Measurements from ENCODE around the gene BTN3A1.

BTN3A1 gene

GRCh38 chr6:26457264-26457805, 55.3 kb downstream of the BTN3A1 start:
- TF ChIP-seq FOXP2 (optimal IDR thresholded peaks at IDR 0.05; ENCODE audit: borderline replicate concordance, extremely low read depth, extremely low read length, insufficient read depth) (no peak), POLR2AphosphoS5 (IDR thresholded peaks at IDR 0.05; ENCODE audit: low read depth, low read length) (no peak), SIN3A (IDR thresholded peaks at IDR 0.05; ENCODE audit: borderline replicate concordance, insufficient read depth, low read length) (no peak), TAF1 (IDR thresholded peaks at IDR 0.05; ENCODE audit: borderline replicate concordance, insufficient read depth, low read length) (no peak), REST (IDR thresholded peaks at IDR 0.05; ENCODE audit: insufficient read depth in 1 of 2, low read depth in 2 of 2, low read length in 2 of 2) (no peak)

GRCh38 chr6:26457806-26458688, 56.0 kb downstream of the BTN3A1 start, which contains the start of gene BTN2A1:
Gene BTN2A1, plus strand, starts transcription at chr6:26457955. Its CDS starts 682 bp downstream, at chr6:26458637.
- TF ChIP-seq SIN3A (IDR thresholded peaks at IDR 0.05; ENCODE audit: borderline replicate concordance, insufficient read depth, low read length) (peak; percentile 73; the same call in 1 of the 2 replicates), REST (IDR thresholded peaks at IDR 0.05; ENCODE audit: insufficient read depth in 1 of 2, low read depth in 2 of 2, low read length in 2 of 2) (no peak), TAF1 (IDR thresholded peaks at IDR 0.05; ENCODE audit: borderline replicate concordance, insufficient read depth, low read length) (peak; percentile 49; the same call in 1 of the 2 replicates), FOXP2 (optimal IDR thresholded peaks at IDR 0.05; ENCODE audit: borderline replicate concordance, extremely low read depth, extremely low read length, insufficient read depth) (no peak), POLR2AphosphoS5 (IDR thresholded peaks at IDR 0.05; ENCODE audit: low read depth, low read length) (peak; percentile 69)

DNA sequence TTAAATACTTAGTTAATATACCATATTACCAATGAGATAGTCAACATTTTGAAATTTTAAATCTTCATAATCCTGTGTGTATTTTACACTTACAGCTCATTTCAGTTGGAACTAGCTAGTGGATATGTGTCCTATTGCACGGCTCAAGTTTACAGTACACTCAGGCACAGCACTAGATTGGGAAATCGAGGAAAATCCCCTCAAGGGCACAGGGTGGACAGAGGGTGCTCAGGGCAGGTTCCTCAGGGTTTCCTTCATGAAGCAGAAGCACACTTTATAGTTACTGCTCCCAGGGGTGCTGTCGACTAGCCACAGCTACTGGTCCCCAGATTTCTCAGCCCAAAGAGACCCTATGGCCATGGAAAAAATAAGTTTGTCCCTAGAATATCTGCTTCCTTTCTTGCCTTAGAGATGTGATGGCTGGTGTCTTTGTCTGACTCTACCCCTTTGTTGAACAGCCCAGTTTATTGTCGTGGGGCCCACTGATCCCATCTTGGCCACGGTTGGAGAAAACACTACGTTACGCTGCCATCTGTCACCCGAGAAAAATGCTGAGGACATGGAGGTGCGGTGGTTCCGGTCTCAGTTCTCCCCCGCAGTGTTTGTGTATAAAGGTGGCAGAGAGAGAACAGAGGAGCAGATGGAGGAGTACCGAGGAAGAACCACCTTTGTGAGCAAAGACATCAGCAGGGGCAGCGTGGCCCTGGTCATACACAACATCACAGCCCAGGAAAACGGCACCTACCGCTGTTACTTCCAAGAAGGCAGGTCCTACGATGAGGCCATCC, 57.1 kb downstream of the BTN3A1 start:
- TF ChIP-seq TAF1 (IDR thresholded peaks at IDR 0.05; ENCODE audit: borderline replicate concordance, insufficient read depth, low read length) (no peak), SIN3A (IDR thresholded peaks at IDR 0.05; ENCODE audit: borderline replicate concordance, insufficient read depth, low read length) (no peak), FOXP2 (optimal IDR thresholded peaks at IDR 0.05; ENCODE audit: borderline replicate concordance, extremely low read depth, extremely low read length, insufficient read depth) (no peak), REST (IDR thresholded peaks at IDR 0.05; ENCODE audit: insufficient read depth in 1 of 2, low read depth in 2 of 2, low read length in 2 of 2) (no peak), POLR2AphosphoS5 (IDR thresholded peaks at IDR 0.05; ENCODE audit: low read depth, low read length) (no peak)

GRCh38 chr6:26464014-26464413, 61.9 kb downstream of the BTN3A1 start:
- TF ChIP-seq REST (IDR thresholded peaks at IDR 0.05; ENCODE audit: insufficient read depth in 1 of 2, low read depth in 2 of 2, low read length in 2 of 2) (no peak), FOXP2 (optimal IDR thresholded peaks at IDR 0.05; ENCODE audit: borderline replicate concordance, extremely low read depth, extremely low read length, insufficient read depth) (no peak), POLR2AphosphoS5 (IDR thresholded peaks at IDR 0.05; ENCODE audit: low read depth, low read length) (no peak), SIN3A (IDR thresholded peaks at IDR 0.05; ENCODE audit: borderline replicate concordance, insufficient read depth, low read length) (no peak), TAF1 (IDR thresholded peaks at IDR 0.05; ENCODE audit: borderline replicate concordance, insufficient read depth, low read length) (no peak)

All from PFSK-1 (cell line).